Keratinocyte (primary cell): ENCODE measurements around the gene CENPT. TPM values are rescaled to one million over a fixed set of nuclear protein-coding genes. Genes with fewer than 3 reads are reported as not detected.

Experiments used
- DNase-seq: peaks from one replicate; pipeline ENCODE4 v3.0.0-alpha.2; 2011; ENCODE audit warnings: low read depth, missing footprints, low spot score
- FAIRE-seq: peaks from 2 replicates; lab custom pipeline; 2011; peaks lifted over from hg19 to GRCh38; lab: Jason Lieb, UNC
- H2AFZ ChIP-seq: 2 replicates; pipeline ENCODE4 v1.6.0; 2012; ENCODE audit warnings: low read length, control low read depth, inconsistent platforms; ENCODE audit not compliant: control insufficient read depth
- H3K27ac ChIP-seq: 2 replicates; pipeline ENCODE4 v1.5.1; 2011; ENCODE audit warnings: low read length; ENCODE audit not compliant: control insufficient read depth, insufficient read depth
- H3K27me3 ChIP-seq: 3 replicates; pipeline ENCODE4 v1.6.0; 2011; ENCODE audit warnings: low read length; ENCODE audit not compliant: control insufficient read depth, insufficient read depth; ENCODE audit errors: extremely low read depth
- H3K36me3 ChIP-seq, 2 experiments: 2 replicates in 1 of 2; 3 replicates in 1 of 2; pipeline ENCODE4 v1.5.1; 2011; ENCODE audit warnings: low read length in 2 of 2, mild to moderate bottlenecking in 1 of 2; ENCODE audit not compliant: control insufficient read depth in 2 of 2, insufficient read depth in 2 of 2; ENCODE audit errors: extremely low read depth in 1 of 2
- H3K4me1 ChIP-seq: 3 replicates; pipeline ENCODE4 v1.5.1; 2011; ENCODE audit warnings: low read length; ENCODE audit not compliant: control insufficient read depth, insufficient read depth; ENCODE audit errors: extremely low read depth
- H3K4me2 ChIP-seq: 3 replicates; pipeline ENCODE4 v1.6.0; 2011; ENCODE audit warnings: low read depth, low read length; ENCODE audit not compliant: control insufficient read depth, insufficient read depth; ENCODE audit errors: extremely low read depth
- H3K4me3 ChIP-seq, 3 experiments: fragments of 200-600 bp in 1 of 3; sonication (generic) in 1 of 3; 2 replicates in 2 of 3; 3 replicates in 1 of 3; pipeline ENCODE4 v1.5.1; 2011 to 2016; ENCODE audit warnings: low read length in 3 of 3, mild to moderate bottlenecking in 3 of 3, control low read depth in 2 of 3, inconsistent platforms in 1 of 3, low read depth in 1 of 3, mixed read lengths in 1 of 3, mixed run types in 1 of 3, moderate library complexity in 1 of 3; ENCODE audit not compliant: control insufficient read depth in 2 of 3, insufficient read depth in 2 of 3; ENCODE audit errors: extremely low read depth in 1 of 3
- H3K79me2 ChIP-seq: 2 replicates; pipeline ENCODE4 v1.6.0; 2012; ENCODE audit warnings: low read length; ENCODE audit not compliant: control insufficient read depth, insufficient read depth
- H3K9ac ChIP-seq: 3 replicates; pipeline ENCODE4 v1.6.0; 2011; ENCODE audit warnings: low read length; ENCODE audit not compliant: control insufficient read depth, insufficient read depth; ENCODE audit errors: extremely low read depth
- H3K9me1 ChIP-seq: 3 replicates; pipeline ENCODE4 v1.6.0; 2011; ENCODE audit warnings: low read length; ENCODE audit not compliant: control insufficient read depth, insufficient read depth; ENCODE audit errors: extremely low read depth
- H3K9me3 ChIP-seq: 2 replicates; pipeline ENCODE4 v1.5.1; 2012; ENCODE audit warnings: low read depth, low read length; ENCODE audit not compliant: control insufficient read depth
- H4K20me1 ChIP-seq: 3 replicates; pipeline ENCODE4 v1.6.0; 2011; ENCODE audit warnings: low read length; ENCODE audit not compliant: control insufficient read depth, insufficient read depth; ENCODE audit errors: extremely low read depth
- CTCF ChIP-seq, 3 experiments: IDR thresholded peaks in 1 of 3; conservative IDR thresholded peaks in 1 of 3; optimal IDR thresholded peaks in 1 of 3; 2 replicates in 2 of 3; 3 replicates in 1 of 3; pipeline versions ENCODE3 to v1.5.1; 2011; ENCODE audit warnings: low read length in 3 of 3, mild to moderate bottlenecking in 3 of 3, moderate library complexity in 2 of 3, control low read depth in 1 of 3, inconsistent platforms in 1 of 3; ENCODE audit not compliant: insufficient read depth in 2 of 3; ENCODE audit errors: extremely low read depth in 1 of 3
- EZH2 ChIP-seq: IDR thresholded peaks from one replicate; pipeline ENCODE4 v1.6.1; 2012; ENCODE audit warnings: inconsistent platforms, mild to moderate bottlenecking, low read length, moderate library complexity
- dilution Hi-C: fragments of 300-500 bp; cut with MboI; formaldehyde crosslinking; loops from one replicate; pipeline ENCODE4 v1.7.0; 2020; ENCODE audit warnings: low sequenced_read_pairs; ENCODE audit not compliant: extremely low pct_ligation_motif_present
- polyA plus RNA-seq, 5 experiments: library from polyadenylated mRNA; depleted of rRNA in 3 of 5; stranded (reverse) in 3 of 5; stranded (forward) in 1 of 5; unstranded in 1 of 5; fragments of >200 nt; gene quantifications; 1 replicate in 1 of 5; 2 replicates in 3 of 5; 3 replicates in 1 of 5; pipeline versions ENCODE4 v1.2.1 to v1.2.3, GENCODE V29; 2011 to 2012; ENCODE audit warnings: missing spikeins in 2 of 5, low read depth in 1 of 5, low replicate concordance in 1 of 5

The CENPT gene
- polyA plus RNA-seq, 1 donor (not counting 4 experiments of a cell fraction or from before 2014, with no cell fraction given): 30.1 TPM

GRCh38 chr16:67786491-67786890, 61.0 kb downstream of the CENPT start:
- Histone ChIP-seq H3K27ac (no peak overlapping the region), H3K4me3 (no peak overlapping the region), H2AFZ (no peak overlapping the region), H3K9me1 (no peaks in the 10 kb centered on the region), H3K9me3 (no peaks in the 10 kb centered on the region), H3K27me3 (no peaks in the 10 kb centered on the region), H3K4me2 (no peak overlapping the region), H3K36me3 (no peaks in the 10 kb centered on the region), H3K9ac (no peak overlapping the region), H3K79me2 (peaks cover 14% of the 10 kb centered on the region), H3K4me1 (peaks cover 6% of the 10 kb centered on the region), H4K20me1 (no peaks in the 10 kb centered on the region)
- TF ChIP-seq CTCF (optimal IDR thresholded peaks at IDR 0.05 in 1 of 3, IDR thresholded peaks at IDR 0.05 in 1 of 3, conservative IDR thresholded peaks at IDR 0.05 in 1 of 3; ENCODE audit: extremely low read depth in 1 of 3, insufficient read depth in 2 of 3, low read length in 3 of 3) (no peak), EZH2 (no peak)
- dilution Hi-C loops: no loop called here
- FAIRE-seq (no peak), DNase-seq (no peak)

GRCh38 chr16:67783353-67783725, 64.2 kb downstream of the CENPT start:
- DNase-seq (no peak), FAIRE-seq (no peak)
- Histone ChIP-seq H3K9ac (no peak overlapping the region), H3K9me1 (no peaks in the 10 kb centered on the region), H3K79me2 (peaks cover 20% of the 10 kb centered on the region), H3K4me2 (no peak overlapping the region), H3K27me3 (no peaks in the 10 kb centered on the region), H2AFZ (no peak overlapping the region), H4K20me1 (peaks cover 2% of the 10 kb centered on the region), H3K27ac (no peak overlapping the region), H3K9me3 (no peaks in the 10 kb centered on the region), H3K4me1 (peaks cover 30% of the 10 kb centered on the region), H3K4me3 (no peak overlapping the region), H3K36me3 (peaks cover 2 to 5% of the 10 kb centered on the region in 2 experiments)
- TF ChIP-seq CTCF (optimal IDR thresholded peaks at IDR 0.05 in 1 of 3, IDR thresholded peaks at IDR 0.05 in 1 of 3, conservative IDR thresholded peaks at IDR 0.05 in 1 of 3; ENCODE audit: extremely low read depth in 1 of 3, insufficient read depth in 2 of 3, low read length in 3 of 3) (no peak), EZH2 (no peak)
- dilution Hi-C loops: no loop called here
